Colon (tissue), 2 donors: ENCODE data around the gene ZFX.

Source experiments
- FAIRE-seq: peaks from 2 replicates; lab custom pipeline; 2012; peaks lifted over from hg19 to GRCh38; lab: Jason Lieb, UNC
- donor health status: control.
- donor health status: control.

Gene ZFX

DNA sequence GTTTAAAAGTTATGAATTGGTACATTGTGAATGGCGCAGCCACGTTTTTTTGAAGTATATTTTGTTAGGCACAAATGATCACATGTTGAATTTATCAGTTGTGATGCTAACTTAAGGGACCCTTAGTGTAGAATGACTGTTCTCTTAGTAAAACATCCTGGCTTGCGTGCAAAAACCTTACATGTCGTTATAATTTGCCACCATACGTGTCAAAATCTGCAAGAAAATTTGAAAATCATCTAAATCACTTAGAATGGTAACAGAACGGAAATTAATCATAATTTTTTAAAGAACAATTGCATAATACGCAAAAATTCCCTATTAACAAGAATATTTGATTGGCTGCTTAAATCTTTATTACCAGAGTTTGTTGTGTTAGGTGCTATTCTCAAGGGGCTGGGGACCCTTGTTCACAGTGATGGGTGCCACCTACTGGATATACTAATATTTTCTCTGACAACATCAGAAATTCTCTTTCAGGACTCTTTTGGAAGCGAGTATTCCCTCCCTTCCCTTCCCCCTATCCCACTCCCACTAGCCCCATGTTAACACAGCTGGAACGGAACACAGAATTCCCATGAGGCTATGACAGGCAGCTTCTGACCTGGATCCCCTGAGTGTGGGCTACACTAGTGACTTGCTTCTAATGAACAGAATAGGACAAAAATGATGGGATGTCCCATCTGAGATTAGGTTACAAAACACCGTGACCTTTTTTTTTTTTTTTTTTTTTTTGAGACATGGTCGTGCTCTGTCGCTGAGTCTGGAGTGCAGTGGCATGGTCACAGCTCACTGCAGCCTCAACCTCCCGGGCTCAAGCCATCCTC is 92.5 kb downstream of the ZFX start:
- no peak for FAIRE-seq

DNA sequence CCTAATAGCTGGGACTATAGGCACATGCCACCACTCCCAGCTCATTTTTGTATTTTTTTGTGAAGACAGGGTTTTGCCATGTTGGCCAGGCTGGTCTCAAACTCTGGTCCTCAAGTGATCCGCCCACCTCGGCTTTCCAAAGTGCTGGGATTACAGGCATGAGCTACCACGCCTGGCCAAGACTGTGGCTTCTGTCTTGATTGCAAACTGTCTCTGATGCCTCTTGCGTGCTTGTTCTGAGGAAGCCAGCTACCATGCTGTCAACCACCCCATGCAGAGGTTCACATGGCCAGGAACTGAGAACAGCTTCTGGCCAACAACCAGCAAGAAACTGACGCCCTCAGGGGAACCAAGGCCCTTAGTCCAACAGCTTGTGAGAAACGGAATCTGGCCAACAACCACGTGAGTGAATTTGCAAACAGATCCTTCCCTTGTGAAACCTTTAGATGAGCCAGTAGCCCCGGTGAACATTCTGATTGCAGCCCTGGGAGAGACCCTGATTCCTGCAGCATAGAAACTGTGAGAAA is 93.2 kb downstream of the ZFX start:
- no peak for FAIRE-seq

GRCh38 chrX:24243188-24243587 is 93.7 kb downstream of the ZFX start:
- no peak for FAIRE-seq

DNA sequence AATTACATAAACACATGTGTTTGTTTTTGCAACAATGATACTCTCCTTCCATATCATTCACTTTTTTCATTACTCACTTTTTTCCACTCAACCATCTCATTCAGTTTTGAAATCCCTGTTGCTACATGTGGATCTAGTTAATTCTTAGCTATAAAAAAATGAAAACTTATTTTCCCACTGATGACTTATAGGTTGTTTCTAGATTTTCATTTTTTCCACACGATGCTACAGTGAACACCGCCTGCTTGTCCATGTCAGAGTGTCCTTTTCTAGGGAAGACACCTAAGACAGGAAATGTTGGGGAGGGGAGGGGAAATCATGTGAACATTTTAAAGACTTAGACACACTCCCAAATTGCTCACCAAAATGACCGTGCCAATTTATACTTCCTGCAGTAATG is 94.2 kb downstream of the ZFX start:
- no peak for FAIRE-seq

DNA sequence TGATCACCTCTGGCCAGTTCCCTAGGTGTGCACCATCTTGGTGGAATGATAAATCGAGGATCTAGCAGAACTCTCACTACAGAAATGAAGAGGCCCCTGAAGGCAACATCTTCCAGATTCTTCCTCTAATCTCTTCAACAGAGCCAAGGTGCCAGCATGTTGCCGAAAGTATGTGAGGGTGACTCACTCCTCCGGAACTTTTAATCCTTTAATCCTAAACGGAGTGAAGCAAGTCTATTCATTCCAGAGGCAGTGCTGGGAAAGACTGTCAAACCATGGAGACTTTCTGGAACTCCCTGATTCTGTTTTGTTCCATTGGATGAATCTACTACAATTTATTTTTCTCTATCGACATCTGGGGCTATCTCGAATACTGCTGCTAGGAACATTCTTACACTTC is 95.7 kb downstream of the ZFX start:
- no peak for FAIRE-seq

DNA sequence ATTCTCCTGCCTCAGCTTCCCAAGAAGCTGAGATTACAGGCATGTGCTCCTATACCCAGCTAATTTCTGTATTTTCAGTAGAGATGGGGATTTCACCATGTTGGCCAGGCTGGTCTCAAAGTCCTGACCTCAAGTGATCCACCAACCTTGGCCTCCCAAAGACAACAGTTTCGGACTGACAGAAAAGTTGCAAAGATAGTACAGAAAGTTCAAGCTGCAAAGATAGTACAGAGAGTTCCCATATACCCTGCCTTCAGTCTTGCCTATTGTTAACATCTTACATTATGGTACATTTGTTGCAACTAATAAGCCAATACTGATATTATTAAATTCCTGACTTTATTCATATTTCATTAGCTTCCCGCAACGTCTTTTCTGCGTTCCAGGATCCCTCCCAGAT is 98.5 kb downstream of the ZFX start:
- FAIRE-seq = no peak

DNA sequence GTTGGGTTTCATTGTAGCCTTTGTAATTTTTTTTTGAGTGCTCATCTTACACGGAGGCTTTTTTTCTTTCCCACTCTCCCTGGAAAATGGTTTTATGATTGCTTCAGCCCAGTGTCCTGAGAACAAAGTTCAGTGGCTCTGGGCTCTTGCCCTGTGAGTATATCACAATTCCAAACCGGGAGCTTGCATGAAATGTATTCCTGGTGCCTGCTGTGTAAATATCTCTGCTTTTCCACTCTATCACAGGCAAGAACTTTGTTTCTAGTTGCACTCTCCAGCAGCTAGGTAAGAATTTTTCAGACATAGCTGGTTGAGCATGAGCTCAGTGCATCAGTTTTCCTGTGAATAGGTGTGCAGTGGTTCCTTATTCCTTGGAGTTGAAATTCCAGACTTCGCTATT is 103.5 kb downstream of the ZFX start:
- FAIRE-seq = no peak

DNA sequence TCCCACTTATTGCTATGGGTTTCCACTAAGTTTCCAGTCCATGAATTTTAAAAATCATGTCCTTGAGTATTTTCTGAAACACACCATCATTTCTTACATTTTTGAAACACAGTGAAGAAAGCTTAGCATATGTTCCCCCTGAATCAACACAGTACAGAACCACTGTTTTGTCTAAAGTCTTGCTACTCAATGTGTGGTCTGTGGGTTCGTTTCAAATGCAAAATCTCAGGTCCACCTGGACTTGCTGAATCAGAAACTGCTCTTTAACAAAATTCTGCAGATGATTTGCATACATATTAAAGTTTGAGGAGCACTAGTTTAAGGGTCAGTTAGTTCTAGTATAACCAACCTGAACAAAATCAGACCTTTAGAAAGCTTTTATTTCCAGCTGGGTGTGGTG is 103.9 kb downstream of the ZFX start:
- FAIRE-seq = no peak

DNA sequence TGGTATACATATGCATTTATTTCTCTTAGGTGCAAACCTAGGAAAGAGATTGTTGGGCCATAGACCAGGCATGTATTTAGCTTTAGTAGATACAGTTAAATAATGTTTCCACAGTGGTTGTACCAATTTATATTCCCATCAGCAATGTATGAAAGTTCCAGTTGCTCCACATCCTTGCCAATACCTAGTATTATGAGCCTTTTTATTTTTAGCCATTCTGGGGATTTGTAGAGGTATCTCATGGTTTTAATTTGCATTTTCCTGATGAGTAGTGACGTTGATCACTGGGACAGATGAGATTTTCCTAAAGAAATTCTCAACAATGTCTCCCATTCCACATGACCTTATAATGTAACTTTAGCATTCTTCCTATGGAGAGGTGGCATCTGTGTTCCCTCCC is 107.5 kb downstream of the ZFX start:
- FAIRE-seq = no peak

- peak; percentile 33 for FAIRE-seq
Measured at GRCh38 chrX:24259544-24260240, 110.2 kb downstream of the ZFX start.

- FAIRE-seq = no peak
Measured at GRCh38 chrX:24260842-24261550, 111.5 kb downstream of the ZFX start.

GRCh38 chrX:24262309-24262708 is 112.8 kb downstream of the ZFX start:
- no peak for FAIRE-seq

GRCh38 chrX:24264383-24264782 is 114.9 kb downstream of the ZFX start:
- no peak for FAIRE-seq
